ENCODE data around the gene TMEM63B.

The TMEM63B gene

DNA sequence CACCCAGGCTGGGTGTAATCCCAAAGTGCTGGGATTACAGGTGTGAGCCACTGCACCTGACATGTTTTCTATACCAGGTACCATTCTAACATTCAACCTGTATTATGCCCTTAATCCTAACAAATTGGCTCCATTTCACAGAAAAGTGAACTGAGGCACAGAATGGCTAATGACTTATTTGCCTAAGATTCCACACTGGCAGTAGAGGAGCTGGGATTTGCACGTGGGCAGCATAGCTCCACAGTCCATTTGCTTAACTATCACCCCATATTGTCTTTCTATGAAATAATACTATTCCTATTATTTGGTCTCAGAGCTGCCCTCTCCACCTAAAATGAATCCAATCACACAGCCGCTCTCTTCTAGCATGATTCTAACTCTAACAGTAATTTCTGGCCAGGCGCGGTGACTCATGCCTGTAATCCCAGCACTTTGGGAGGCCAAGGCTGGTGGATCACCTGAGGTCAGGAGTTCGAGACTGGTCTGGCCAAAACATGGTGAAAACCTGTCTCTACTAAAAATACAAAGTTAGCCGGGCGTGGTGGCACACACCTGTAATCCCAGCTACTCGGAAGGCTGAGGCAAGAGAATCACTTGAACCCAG lies 66.1 kb downstream of the TMEM63B start:
- TF ChIP-seq, protein P1, sequence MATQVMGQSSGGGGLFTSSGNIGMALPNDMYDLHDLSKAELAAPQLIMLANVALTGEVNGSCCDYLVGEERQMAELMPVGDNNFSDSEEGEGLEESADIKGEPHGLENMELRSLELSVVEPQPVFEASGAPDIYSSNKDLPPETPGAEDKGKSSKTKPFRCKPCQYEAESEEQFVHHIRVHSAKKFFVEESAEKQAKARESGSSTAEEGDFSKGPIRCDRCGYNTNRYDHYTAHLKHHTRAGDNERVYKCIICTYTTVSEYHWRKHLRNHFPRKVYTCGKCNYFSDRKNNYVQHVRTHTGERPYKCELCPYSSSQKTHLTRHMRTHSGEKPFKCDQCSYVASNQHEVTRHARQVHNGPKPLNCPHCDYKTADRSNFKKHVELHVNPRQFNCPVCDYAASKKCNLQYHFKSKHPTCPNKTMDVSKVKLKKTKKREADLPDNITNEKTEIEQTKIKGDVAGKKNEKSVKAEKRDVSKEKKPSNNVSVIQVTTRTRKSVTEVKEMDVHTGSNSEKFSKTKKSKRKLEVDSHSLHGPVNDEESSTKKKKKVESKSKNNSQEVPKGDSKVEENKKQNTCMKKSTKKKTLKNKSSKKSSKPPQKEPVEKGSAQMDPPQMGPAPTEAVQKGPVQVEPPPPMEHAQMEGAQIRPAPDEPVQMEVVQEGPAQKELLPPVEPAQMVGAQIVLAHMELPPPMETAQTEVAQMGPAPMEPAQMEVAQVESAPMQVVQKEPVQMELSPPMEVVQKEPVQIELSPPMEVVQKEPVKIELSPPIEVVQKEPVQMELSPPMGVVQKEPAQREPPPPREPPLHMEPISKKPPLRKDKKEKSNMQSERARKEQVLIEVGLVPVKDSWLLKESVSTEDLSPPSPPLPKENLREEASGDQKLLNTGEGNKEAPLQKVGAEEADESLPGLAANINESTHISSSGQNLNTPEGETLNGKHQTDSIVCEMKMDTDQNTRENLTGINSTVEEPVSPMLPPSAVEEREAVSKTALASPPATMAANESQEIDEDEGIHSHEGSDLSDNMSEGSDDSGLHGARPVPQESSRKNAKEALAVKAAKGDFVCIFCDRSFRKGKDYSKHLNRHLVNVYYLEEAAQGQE (IDR thresholded peaks at IDR 0.05; ENCODE audit: insufficient read depth in 1 of 2, low read depth in 2 of 2, low read length in 2 of 2): no peak
- TF ChIP-seq TAF1 (IDR thresholded peaks at IDR 0.05; ENCODE audit: borderline replicate concordance, insufficient read depth, low read length) (no peak), FOXP2 (optimal IDR thresholded peaks at IDR 0.05; ENCODE audit: borderline replicate concordance, extremely low read depth, extremely low read length, insufficient read depth) (no peak), SIN3A (IDR thresholded peaks at IDR 0.05; ENCODE audit: borderline replicate concordance, insufficient read depth, low read length) (no peak), POLR2AphosphoS5 (IDR thresholded peaks at IDR 0.05; ENCODE audit: low read depth, low read length) (no peak)

DNA sequence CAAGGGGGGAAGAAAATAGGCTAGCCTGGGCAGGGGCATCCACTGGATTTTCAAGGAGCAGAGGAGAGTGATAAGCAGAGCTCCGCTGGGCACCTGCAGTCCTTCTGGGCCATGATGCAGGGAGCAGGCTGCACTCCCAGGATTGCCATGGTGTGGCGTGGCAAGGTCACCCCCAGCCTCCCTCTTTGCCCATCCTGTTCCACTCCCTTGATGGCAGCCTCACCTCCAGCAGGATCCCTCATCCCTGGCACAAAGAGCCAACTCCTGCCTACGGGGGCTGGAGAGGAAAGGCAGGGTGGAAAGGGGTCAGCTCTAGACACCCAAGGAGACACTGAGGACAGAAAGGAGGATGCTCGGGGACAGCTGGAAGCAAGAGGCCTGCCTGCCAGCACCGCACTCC lies 67.0 kb downstream of the TMEM63B start:
- TF ChIP-seq SIN3A (IDR thresholded peaks at IDR 0.05; ENCODE audit: borderline replicate concordance, insufficient read depth, low read length): no peak
- TF ChIP-seq, protein P1 (IDR thresholded peaks at IDR 0.05; ENCODE audit: insufficient read depth in 1 of 2, low read depth in 2 of 2, low read length in 2 of 2): no peak
- TF ChIP-seq POLR2AphosphoS5 (IDR thresholded peaks at IDR 0.05; ENCODE audit: low read depth, low read length): no peak
- no peak for TF ChIP-seq TAF1 (IDR thresholded peaks at IDR 0.05; ENCODE audit: borderline replicate concordance, insufficient read depth, low read length)
- no peak for TF ChIP-seq FOXP2 (optimal IDR thresholded peaks at IDR 0.05; ENCODE audit: borderline replicate concordance, extremely low read depth, extremely low read length, insufficient read depth)

DNA sequence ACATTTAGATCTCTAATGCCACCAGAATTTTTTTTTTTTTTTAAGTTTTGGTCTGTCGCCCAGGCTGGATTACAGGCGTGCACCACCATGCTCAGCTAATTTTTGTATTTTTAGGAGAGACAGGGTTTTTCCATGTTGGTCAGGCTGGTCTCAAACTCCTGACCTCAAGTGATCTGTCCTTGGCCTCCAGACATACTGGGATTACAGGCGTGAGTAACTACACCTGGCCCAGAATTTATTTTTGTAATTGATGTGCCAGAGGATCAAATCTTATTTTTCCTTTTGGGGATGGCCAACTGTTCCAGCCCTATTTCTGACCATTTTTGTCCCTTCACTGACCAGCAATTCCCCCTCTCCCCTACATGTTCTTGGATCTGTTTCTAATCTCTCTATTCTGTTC lies 71.3 kb downstream of the TMEM63B start:
- TF ChIP-seq POLR2AphosphoS5 (IDR thresholded peaks at IDR 0.05; ENCODE audit: low read depth, low read length): no peak
- TF ChIP-seq FOXP2 (optimal IDR thresholded peaks at IDR 0.05; ENCODE audit: borderline replicate concordance, extremely low read depth, extremely low read length, insufficient read depth): no peak
- TF ChIP-seq, protein P1 (IDR thresholded peaks at IDR 0.05; ENCODE audit: insufficient read depth in 1 of 2, low read depth in 2 of 2, low read length in 2 of 2): no peak
- no peak for TF ChIP-seq SIN3A (IDR thresholded peaks at IDR 0.05; ENCODE audit: borderline replicate concordance, insufficient read depth, low read length)
- no peak for TF ChIP-seq TAF1 (IDR thresholded peaks at IDR 0.05; ENCODE audit: borderline replicate concordance, insufficient read depth, low read length)

DNA sequence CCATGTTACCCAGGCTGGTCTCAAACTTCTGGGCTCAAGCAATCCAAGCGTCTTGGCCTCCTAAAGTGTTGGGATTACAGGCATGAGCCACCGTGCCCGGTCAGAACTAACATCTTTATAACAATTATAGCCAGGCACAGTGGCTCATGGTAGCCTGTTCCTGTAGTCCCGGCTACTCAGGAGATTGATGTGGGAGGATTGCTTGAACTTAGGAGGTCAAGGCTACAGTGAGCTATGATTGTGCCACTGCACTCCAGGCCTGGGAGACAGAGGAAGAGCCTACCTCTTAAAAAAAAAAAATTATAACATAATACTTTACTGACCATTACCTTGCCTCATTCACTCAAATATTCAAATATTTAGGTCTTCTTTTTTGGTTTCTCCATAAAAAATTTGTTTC lies 72.5 kb downstream of the TMEM63B start:
- no peak for TF ChIP-seq POLR2AphosphoS5 (IDR thresholded peaks at IDR 0.05; ENCODE audit: low read depth, low read length)
- TF ChIP-seq TAF1 (IDR thresholded peaks at IDR 0.05; ENCODE audit: borderline replicate concordance, insufficient read depth, low read length): no peak
- TF ChIP-seq FOXP2 (optimal IDR thresholded peaks at IDR 0.05; ENCODE audit: borderline replicate concordance, extremely low read depth, extremely low read length, insufficient read depth): no peak
- TF ChIP-seq, protein P1 (IDR thresholded peaks at IDR 0.05; ENCODE audit: insufficient read depth in 1 of 2, low read depth in 2 of 2, low read length in 2 of 2): no peak
- no peak for TF ChIP-seq SIN3A (IDR thresholded peaks at IDR 0.05; ENCODE audit: borderline replicate concordance, insufficient read depth, low read length)
